Skeletal muscle satellite cell (primary cell): ENCODE data around the gene C16orf89.

Experiments used
- H3K27me3 ChIP-seq: 2 replicates; pipeline ENCODE4 v1.7.0; 2013; ENCODE audit warnings: low read length; ENCODE audit not compliant: control insufficient read depth, insufficient read depth
- H3K36me3 ChIP-seq: 2 replicates; pipeline ENCODE4 v1.7.0; 2013; ENCODE audit warnings: mild to moderate bottlenecking, control low read depth, low read length; ENCODE audit not compliant: insufficient read depth
- H3K4me1 ChIP-seq: 2 replicates; pipeline ENCODE4 v1.7.0; 2013; ENCODE audit warnings: low read length; ENCODE audit not compliant: control insufficient read depth, insufficient read depth
- H3K4me2 ChIP-seq: 2 replicates; pipeline ENCODE4 v1.7.0; 2013; ENCODE audit warnings: mild to moderate bottlenecking, low read length
- H3K4me3 ChIP-seq: 2 replicates; pipeline ENCODE4 v1.7.0; 2013; ENCODE audit warnings: low read length
- H3K9ac ChIP-seq: 2 replicates; pipeline ENCODE4 v1.7.0; 2013; ENCODE audit warnings: mild to moderate bottlenecking, low read depth, low read length, moderate library complexity
- H3K9me3 ChIP-seq: replicated peaks from 2 replicates; pipeline ENCODE4 v1.7.0; 2013; ENCODE audit warnings: mild to moderate bottlenecking, control low read depth, low read length

C16orf89 gene

DNA sequence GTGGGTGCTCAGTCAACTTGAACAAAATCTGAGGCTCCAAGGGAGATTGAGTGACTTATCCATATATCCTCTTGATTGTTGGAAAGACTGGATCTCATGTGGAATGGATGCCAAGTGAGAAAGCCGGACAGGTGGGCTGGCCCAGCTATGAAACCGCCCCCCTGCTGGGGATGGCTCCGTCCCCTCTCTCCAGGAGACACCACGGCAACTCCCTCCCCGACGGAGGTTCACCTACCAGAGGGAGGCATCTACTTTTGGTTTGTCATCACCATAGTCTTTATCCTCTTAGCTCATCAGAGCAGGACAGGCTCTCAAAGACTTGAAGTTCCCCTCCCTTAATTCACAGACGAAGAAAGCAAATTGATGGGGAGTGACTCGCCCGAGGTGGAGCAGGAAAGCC, 4.1 kb upstream of the C16orf89 start:
- Histone ChIP-seq H3K36me3 (no peaks in the 10 kb centered on the region), H3K4me3 (no peak overlapping the region), H3K9me3 (no peaks in the 10 kb centered on the region), H3K27me3 (peaks cover 13% of the 10 kb centered on the region), H3K4me2 (no peak overlapping the region), H3K4me1 (peaks cover 15% of the 10 kb centered on the region), H3K9ac (no peak overlapping the region)

DNA sequence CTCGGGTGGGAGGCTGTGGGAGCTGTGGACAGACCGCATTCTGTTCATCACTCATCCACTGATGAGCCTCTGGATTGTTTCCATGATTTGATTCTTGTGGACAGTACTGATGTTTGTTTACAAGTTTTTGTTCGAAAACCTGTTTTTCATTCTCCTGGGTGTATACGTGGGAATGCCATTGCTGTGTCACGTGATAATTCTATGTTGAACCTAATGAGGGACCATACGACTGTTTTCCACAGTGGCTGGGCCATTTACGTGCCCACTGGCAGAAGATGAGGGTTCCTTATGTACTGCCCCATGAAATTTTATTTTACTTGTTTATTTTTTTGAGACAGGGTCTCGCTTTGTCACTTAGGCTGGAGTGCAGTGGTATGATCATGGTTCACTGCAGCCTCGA, 3.3 kb upstream of the C16orf89 start:
- peaks cover 21% of the 10 kb centered on the region for H3K27me3 ChIP-seq
- H3K4me3 ChIP-seq, result no peak overlapping the region
- peaks cover 15% of the 10 kb centered on the region for H3K4me1 ChIP-seq
- H3K9ac ChIP-seq, result no peak overlapping the region
- H3K4me2 ChIP-seq, result no peak overlapping the region
- no peaks in the 10 kb centered on the region for H3K9me3 ChIP-seq
- H3K36me3 ChIP-seq, result no peaks in the 10 kb centered on the region

GRCh38 chr16:5066511-5066910, 755 bp upstream of the C16orf89 start:
- no peak overlapping the region for H3K4me2 ChIP-seq
- no peaks in the 10 kb centered on the region for H3K36me3 ChIP-seq
- no peak overlapping the region for H3K9ac ChIP-seq
- peaks cover 41% of the 10 kb centered on the region for H3K27me3 ChIP-seq
- H3K4me1 ChIP-seq, result peaks cover 4% of the 10 kb centered on the region
- H3K9me3 ChIP-seq, result no peaks in the 10 kb centered on the region
- H3K4me3 ChIP-seq, result no peak overlapping the region

DNA sequence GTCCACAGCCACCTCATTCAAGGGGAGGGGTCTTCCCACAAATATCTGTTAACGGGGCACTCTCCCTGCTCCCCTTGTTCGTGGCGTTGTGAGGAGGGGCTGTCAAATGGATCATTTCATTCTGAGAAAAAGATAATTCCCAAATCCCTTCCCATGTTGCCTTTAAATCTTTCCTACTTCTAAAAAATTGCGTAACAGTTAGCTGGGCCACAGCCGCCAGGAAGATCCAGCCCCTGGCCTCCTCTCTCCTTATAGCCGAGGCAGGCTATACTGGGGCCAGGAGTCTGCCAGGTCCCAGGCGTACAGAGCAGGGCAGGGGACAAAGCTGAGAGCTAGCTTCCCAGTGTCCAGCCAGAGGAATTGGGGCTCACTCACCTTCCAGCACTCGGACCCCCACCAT, 430 bp downstream of the C16orf89 start:
- Histone ChIP-seq H3K36me3 (no peaks in the 10 kb centered on the region), H3K27me3 (peaks cover 42% of the 10 kb centered on the region), H3K9ac (no peak overlapping the region), H3K9me3 (no peaks in the 10 kb centered on the region), H3K4me3 (no peak overlapping the region), H3K4me1 (no peaks in the 10 kb centered on the region), H3K4me2 (no peak overlapping the region)

DNA sequence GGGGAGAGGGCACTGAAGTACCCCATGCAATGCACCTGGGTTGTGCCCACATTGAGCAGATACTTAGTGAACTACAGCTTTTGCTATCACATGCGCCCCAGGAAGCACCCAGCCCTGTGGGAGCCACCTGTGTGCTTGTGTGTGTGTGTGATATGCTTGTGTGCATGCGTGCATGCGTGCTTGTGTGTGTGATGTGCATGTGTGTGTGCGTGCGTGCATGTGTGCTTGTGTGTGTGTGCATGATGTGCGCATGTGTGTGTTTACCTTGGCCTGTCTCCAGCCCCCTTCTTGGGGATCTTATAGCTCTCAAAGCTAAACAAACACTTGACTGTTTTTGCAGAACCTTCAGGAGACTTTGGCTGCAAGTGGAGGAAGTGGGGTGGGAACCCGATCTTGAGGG, 841 bp downstream of the C16orf89 start:
- H3K36me3 ChIP-seq, result no peaks in the 10 kb centered on the region
- H3K4me3 ChIP-seq, result no peak overlapping the region
- H3K9me3 ChIP-seq, result no peaks in the 10 kb centered on the region
- no peak overlapping the region for H3K9ac ChIP-seq
- no peak overlapping the region for H3K4me2 ChIP-seq
- H3K4me1 ChIP-seq, result no peaks in the 10 kb centered on the region
- H3K27me3 ChIP-seq, result peaks cover 44% of the 10 kb centered on the region

- H3K27me3 ChIP-seq, result peaks cover 44% of the 10 kb centered on the region
- H3K4me1 ChIP-seq, result no peaks in the 10 kb centered on the region
- H3K4me3 ChIP-seq, result no peak overlapping the region
- no peaks in the 10 kb centered on the region for H3K36me3 ChIP-seq
- no peaks in the 10 kb centered on the region for H3K9me3 ChIP-seq
- H3K4me2 ChIP-seq, result no peak overlapping the region
- H3K9ac ChIP-seq, result no peak overlapping the region
These were observed 2.7 kb downstream of the C16orf89 start for GRCh38 chr16:5062790-5063765.

DNA sequence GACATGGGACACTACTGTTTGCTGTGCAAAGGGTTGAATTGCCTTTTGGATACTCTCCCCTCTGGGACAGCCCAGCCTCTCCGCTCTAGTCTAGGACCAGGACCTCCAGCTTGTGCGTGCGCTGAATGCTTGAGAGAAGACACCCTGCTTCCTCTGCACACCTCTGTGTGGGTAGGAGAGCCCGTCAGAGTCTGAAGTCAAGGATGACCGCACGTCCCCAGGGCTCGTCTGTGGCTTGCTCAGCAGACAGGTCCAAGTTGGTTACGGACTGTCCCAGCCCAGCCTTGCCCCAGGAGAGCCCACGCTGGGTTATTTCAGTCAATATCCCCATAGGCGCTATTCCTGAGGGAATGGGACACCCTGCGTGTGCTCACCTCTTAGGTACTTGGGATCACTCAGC, 3.7 kb downstream of the C16orf89 start:
- H3K4me1 ChIP-seq, result no peaks in the 10 kb centered on the region
- no peak overlapping the region for H3K4me2 ChIP-seq
- H3K9me3 ChIP-seq, result no peaks in the 10 kb centered on the region
- no peaks in the 10 kb centered on the region for H3K36me3 ChIP-seq
- no peak overlapping the region for H3K4me3 ChIP-seq
- peaks cover 38% of the 10 kb centered on the region for H3K27me3 ChIP-seq
- no peak overlapping the region for H3K9ac ChIP-seq

- no peaks in the 10 kb centered on the region for H3K9me3 ChIP-seq
- no peak overlapping the region for H3K9ac ChIP-seq
- no peaks in the 10 kb centered on the region for H3K4me1 ChIP-seq
- no peak overlapping the region for H3K4me2 ChIP-seq
- peaks cover 39% of the 10 kb centered on the region for H3K27me3 ChIP-seq
- H3K36me3 ChIP-seq, result no peaks in the 10 kb centered on the region
- no peak overlapping the region for H3K4me3 ChIP-seq
These were observed 5.6 kb downstream of the C16orf89 start for GRCh38 chr16:5060073-5060641.

- Histone ChIP-seq H3K9ac (no peak overlapping the region), H3K4me2 (no peak overlapping the region), H3K9me3 (no peaks in the 10 kb centered on the region), H3K27me3 (peaks cover 33% of the 10 kb centered on the region), H3K4me3 (no peak overlapping the region), H3K4me1 (no peaks in the 10 kb centered on the region), H3K36me3 (no peaks in the 10 kb centered on the region)
These were observed 6.2 kb downstream of the C16orf89 start for GRCh38 chr16:5059386-5060072.

GRCh38 chr16:5058476-5058875, 7.3 kb downstream of the C16orf89 start:
- Histone ChIP-seq H3K9ac (no peak overlapping the region), H3K27me3 (peaks cover 30% of the 10 kb centered on the region), H3K4me1 (no peaks in the 10 kb centered on the region), H3K4me2 (no peak overlapping the region), H3K36me3 (no peaks in the 10 kb centered on the region), H3K9me3 (no peaks in the 10 kb centered on the region), H3K4me3 (no peak overlapping the region)

DNA sequence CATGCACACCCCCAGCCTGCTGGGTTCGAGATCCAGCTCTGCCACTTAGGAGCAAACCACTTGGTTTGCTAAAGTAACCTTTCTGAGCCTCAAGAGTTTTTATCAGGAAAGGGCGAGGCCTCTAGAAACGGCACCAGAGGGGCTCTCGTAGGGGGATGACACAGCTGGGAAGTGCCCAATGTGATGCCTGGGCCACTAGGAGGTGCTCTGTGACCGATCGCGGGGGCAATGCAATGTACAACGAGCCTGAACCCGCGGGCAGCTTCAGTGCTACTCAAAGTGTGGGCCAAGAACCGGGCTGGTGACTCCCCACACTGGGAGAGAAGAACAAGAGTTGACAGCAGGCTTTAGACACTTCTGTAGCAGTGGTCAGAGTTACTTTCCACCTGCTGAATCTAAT, 9.4 kb downstream of the C16orf89 start:
- Histone ChIP-seq H3K9me3 (no peaks in the 10 kb centered on the region), H3K9ac (no peak overlapping the region), H3K4me3 (no peak overlapping the region), H3K36me3 (no peaks in the 10 kb centered on the region), H3K4me1 (no peaks in the 10 kb centered on the region), H3K27me3 (peaks cover 11% of the 10 kb centered on the region), H3K4me2 (no peak overlapping the region)
